ENCODE measurements around the gene ITPR2. TPM values are rescaled to one million over a fixed set of nuclear protein-coding genes. Genes with fewer than 3 reads are reported as not detected.

Gene ITPR2
- total RNA-seq, 1 experiment from 2014 or later = 26.0 TPM

- intact Hi-C loops (cut with micrococcal nuclease; ENCODE audit: unreplicated experiment) = loop anchor here (10.0 kb wide), 1 partner anchor 382 kb away; the partner anchor contains the start of gene TM7SF3
- Histone ChIP-seq H3K9me3 (ENCODE audit: insufficient read depth, low read depth) (no peaks in the 10 kb centered on the region), H3F3A (ENCODE audit: insufficient read depth, low read depth) (no peaks in the 10 kb centered on the region), H3K36me3 (ENCODE audit: low read depth) (no peaks in the 10 kb centered on the region; the same call in 1 of the 2 replicates), H3K4me2 (no peak overlapping the region), H3K4me3 (no peak overlapping the region), H2AFZ (no peak overlapping the region), H3K4me1 (replicated peaks; ENCODE audit: insufficient read depth) (peaks cover 14% of the 10 kb centered on the region), H3K27me3 (ENCODE audit: insufficient read depth, low read depth) (no peaks in the 10 kb centered on the region), H3K9me2 (ENCODE audit: insufficient read depth) (no peaks in the 10 kb centered on the region), H4K20me1 (ENCODE audit: insufficient read depth) (no peaks in the 10 kb centered on the region; the same call in 1 of the 2 replicates), H3K27ac (no peak overlapping the region), H3K79me2 (ENCODE audit: low read depth) (no peaks in the 10 kb centered on the region)
- CTCF ChIA-PET = no interaction called here
- no peak for TF ChIP-seq CTCF (conservative IDR thresholded peaks at IDR 0.05)
- TF ChIP-seq EZH2 (IDR thresholded peaks at IDR 0.05; ENCODE audit: low read depth) = no peak
- no peak for DNase-seq
- BruUV-seq (replicated peaks) = no TSS peak
- POLR2A ChIA-PET (ENCODE audit: unreplicated experiment) = no interaction called here
Observed at GRCh38 chr12:26632756-26633155, 200.2 kb downstream of the ITPR2 start.

DNA sequence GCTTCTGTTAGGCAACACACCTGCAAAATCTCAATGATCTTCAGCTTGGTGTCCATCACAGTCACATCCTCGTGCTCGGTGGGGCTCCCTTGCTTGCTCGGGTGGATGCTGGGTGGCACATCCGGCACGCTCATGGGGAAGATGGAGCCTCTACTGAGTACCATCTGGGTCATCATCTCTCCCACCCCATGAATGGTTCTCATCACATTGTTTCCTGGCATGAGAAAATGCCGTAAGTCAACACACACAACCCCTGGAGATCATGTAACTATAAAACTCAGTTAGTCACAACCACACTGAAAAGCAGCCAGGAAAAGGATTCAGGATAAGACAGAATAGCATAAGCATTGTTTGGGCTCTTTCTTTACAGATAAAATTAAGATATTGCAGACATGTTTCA lies 201.1 kb downstream of the ITPR2 start:
- no peak overlapping the region for H2AFZ ChIP-seq
- TF ChIP-seq CTCF (conservative IDR thresholded peaks at IDR 0.05) = no peak
- no peak for TF ChIP-seq EZH2 (IDR thresholded peaks at IDR 0.05; ENCODE audit: low read depth)
- no peaks in the 10 kb centered on the region for H3K27me3 ChIP-seq (ENCODE audit: insufficient read depth, low read depth)
- BruUV-seq (replicated peaks) = no TSS peak
- no peaks in the 10 kb centered on the region for H3K9me2 ChIP-seq (ENCODE audit: insufficient read depth)
- ChIA-PET CTCF (no interaction called here), POLR2A (ENCODE audit: unreplicated experiment) (no interaction called here)
- no peak overlapping the region for H3K27ac ChIP-seq
- H3K9me3 ChIP-seq (ENCODE audit: insufficient read depth, low read depth) = no peaks in the 10 kb centered on the region
- no peak overlapping the region for H3K4me2 ChIP-seq
- H3K36me3 ChIP-seq (ENCODE audit: low read depth) = no peaks in the 10 kb centered on the region; the same call in 1 of the 2 replicates
- H3K4me3 ChIP-seq = no peak overlapping the region
- no peaks in the 10 kb centered on the region for H3K79me2 ChIP-seq (ENCODE audit: low read depth)
- peaks cover 10% of the 10 kb centered on the region for H3K4me1 ChIP-seq (replicated peaks; ENCODE audit: insufficient read depth)
- intact Hi-C loops (cut with micrococcal nuclease; ENCODE audit: unreplicated experiment) = loop anchor here (10.0 kb wide), 1 partner anchor 383 kb away; the partner anchor contains the start of gene TM7SF3
- H4K20me1 ChIP-seq (ENCODE audit: insufficient read depth) = no peaks in the 10 kb centered on the region; the same call in 1 of the 2 replicates
- DNase-seq = no peak
- no peaks in the 10 kb centered on the region for H3F3A ChIP-seq (ENCODE audit: insufficient read depth, low read depth)

GRCh38 chr12:26630546-26631027 lies 202.4 kb downstream of the ITPR2 start:
- ChIA-PET POLR2A (ENCODE audit: unreplicated experiment) (no interaction called here), CTCF (no interaction called here)
- Histone ChIP-seq H3K27me3 (ENCODE audit: insufficient read depth, low read depth) (no peaks in the 10 kb centered on the region), H3K4me1 (replicated peaks; ENCODE audit: insufficient read depth) (peaks cover 6% of the 10 kb centered on the region; the same call in 1 of the 2 replicates), H3F3A (ENCODE audit: insufficient read depth, low read depth) (no peaks in the 10 kb centered on the region), H3K36me3 (ENCODE audit: low read depth) (no peaks in the 10 kb centered on the region; the same call in 1 of the 2 replicates), H3K4me3 (no peak overlapping the region), H3K9me2 (ENCODE audit: insufficient read depth) (no peaks in the 10 kb centered on the region), H3K4me2 (no peak overlapping the region), H4K20me1 (ENCODE audit: insufficient read depth) (no peaks in the 10 kb centered on the region), H3K27ac (no peak overlapping the region), H2AFZ (no peak overlapping the region), H3K9me3 (ENCODE audit: insufficient read depth, low read depth) (no peaks in the 10 kb centered on the region), H3K79me2 (ENCODE audit: low read depth) (no peaks in the 10 kb centered on the region)
- intact Hi-C loops (cut with micrococcal nuclease; ENCODE audit: unreplicated experiment) = loop anchor here (10.0 kb wide), 1 partner anchor 384 kb away; the partner anchor contains the start of gene TM7SF3
- TF ChIP-seq CTCF (conservative IDR thresholded peaks at IDR 0.05) (no peak), EZH2 (IDR thresholded peaks at IDR 0.05; ENCODE audit: low read depth) (no peak)
- no TSS peak for BruUV-seq (replicated peaks)
- DNase-seq = peak in 1 of 2 experiments; percentile 12

Data from PC-9 (cell line).